ENCODE measurements around the gene PRR19.
"Not testable (repeated sequence)": the region's sequence is repeated elsewhere in the genome, so short reads cannot be mapped to it uniquely, and the experiment has no call there.

The PRR19 gene

GRCh38 chr19:42301646-42302203 lies at the start of gene PRR19:
Gene PRR19 (plus strand): TSS chr19:42302132. CDS start chr19:42309585, 7,453 bp downstream.
- no peak for DNase-seq (ENCODE audit: low read depth in 2 of 2, low spot score in 1 of 2)

GRCh38 chr19:42252365-42253244 lies 49.3 kb upstream of the PRR19 start:
- DNase-seq (ENCODE audit: low read depth in 2 of 2, low spot score in 1 of 2), result no peak

- DNase-seq (ENCODE audit: low read depth in 2 of 2, low spot score in 1 of 2), result peak; percentile 24 to 26
These were observed 48.5 kb upstream of the PRR19 start for GRCh38 chr19:42253245-42254088.

- peak; percentile 49 to 63 for DNase-seq (ENCODE audit: low read depth in 2 of 2, low spot score in 1 of 2)
These were observed 47.7 kb upstream of the PRR19 start for GRCh38 chr19:42254089-42254849.

- peak; percentile 84 to 88 for DNase-seq (ENCODE audit: low read depth in 2 of 2, low spot score in 1 of 2)
These were observed 46.8 kb upstream of the PRR19 start, which contains the start of gene ERF for GRCh38 chr19:42254850-42255765. Gene ERF (minus strand): TSS chr19:42255128. CDS start chr19:42254999, 129 bp downstream.

- DNase-seq (ENCODE audit: low read depth in 2 of 2, low spot score in 1 of 2), result no peak
These were observed 45.9 kb upstream of the PRR19 start for GRCh38 chr19:42255766-42256745.

GRCh38 chr19:42257842-42258241 lies 44.1 kb upstream of the PRR19 start:
- not testable (repeated sequence) for DNase-seq (ENCODE audit: low read depth in 2 of 2, low spot score in 1 of 2)

GRCh38 chr19:42261763-42262162 lies 40.2 kb upstream of the PRR19 start:
- DNase-seq (ENCODE audit: low read depth in 2 of 2, low spot score in 1 of 2), result no peak

- not testable (repeated sequence) for DNase-seq (ENCODE audit: low read depth in 2 of 2, low spot score in 1 of 2)
These were observed 35.8 kb upstream of the PRR19 start for GRCh38 chr19:42266105-42266504.

- DNase-seq (ENCODE audit: low read depth in 2 of 2, low spot score in 1 of 2), result not testable (repeated sequence)
These were observed 34.9 kb upstream of the PRR19 start for GRCh38 chr19:42266928-42267603.

GRCh38 chr19:42267644-42268141 lies 34.2 kb upstream of the PRR19 start:
- DNase-seq (ENCODE audit: low read depth in 2 of 2, low spot score in 1 of 2), result no peak

- DNase-seq (ENCODE audit: low read depth in 2 of 2, low spot score in 1 of 2), result peak; percentile 93 to 96
These were observed 33.7 kb upstream of the PRR19 start for GRCh38 chr19:42268142-42268703.

- peak; percentile 97 for DNase-seq (ENCODE audit: low read depth in 2 of 2, low spot score in 1 of 2)
These were observed 33.0 kb upstream of the PRR19 start, which contains the start of gene CIC for GRCh38 chr19:42268704-42269477. Gene CIC (plus strand): TSS chr19:42269252. CDS start chr19:42271784, 2,532 bp downstream.

GRCh38 chr19:42269478-42270345 lies 32.2 kb upstream of the PRR19 start:
- no peak for DNase-seq (ENCODE audit: low read depth in 2 of 2, low spot score in 1 of 2)

- no peak for DNase-seq (ENCODE audit: low read depth in 2 of 2, low spot score in 1 of 2)
These were observed 31.4 kb upstream of the PRR19 start for GRCh38 chr19:42270346-42271044.

Data from stimulated activated CD8-positive, alpha-beta memory T cell treated with anti-CD3 and anti-CD28 coated beads, Interleukin-4, amount 100 ng/mL, for 1 hour (primary cell).